Panc1 (cell line): Measurements from ENCODE around the gene ATRNL1. TPM values are rescaled to one million over a fixed set of nuclear protein-coding genes. Genes with fewer than 3 reads are reported as not detected.

Experiments used
- ATAC-seq: fragments of 200-7000 bp; cut with Tn5 transposase; 2 replicates; pipeline ENCODE4 v1.9.1; 2020; ENCODE audit warnings: mild to moderate bottlenecking, moderate library complexity
- BruUV-seq: library from RNA; stranded (reverse); fragments of 400-500 nt; replicated peaks from 2 replicates; lab custom pipeline; 2021; lab: Mats Ljungman, UMichigan
- CTCF ChIA-PET: fragments of 300-600 bp; sonication (Branson Sonifier 250); formaldehyde crosslinking; loops from one replicate; lab custom pipeline; 2022; ENCODE audit warnings: antibody characterized with exemption; lab: Charles Lee
- POLR2A ChIA-PET: fragments of 300-600 bp; sonication (Branson Sonifier 250); formaldehyde crosslinking; loops from one replicate; lab custom pipeline; 2022; ENCODE audit warnings: antibody characterized with exemption; lab: Charles Lee
- DNase-seq: peaks from one replicate; pipeline ENCODE4 v3.0.0-alpha.2; 2010; ENCODE audit warnings: low read depth, low spot score
- H3K27ac ChIP-seq: 2 replicates; pipeline ENCODE4 v1.5.1; 2011; ENCODE audit warnings: mild to moderate bottlenecking, low read length, inconsistent platforms
- H3K27me3 ChIP-seq: fragments of 200-500 bp; sonication (Bioruptor generic); 2 replicates; pipeline ENCODE4 v1.6.0; 2014; ENCODE audit warnings: low read length, inconsistent platforms; ENCODE audit not compliant: control insufficient read depth, insufficient read depth
- H3K36me3 ChIP-seq: fragments of 200-500 bp; sonication (Bioruptor generic); 2 replicates; pipeline ENCODE4 v1.5.1; 2014; ENCODE audit warnings: inconsistent platforms, mild to moderate bottlenecking, low read length, moderate library complexity; ENCODE audit not compliant: control insufficient read depth, insufficient read depth
- H3K4me1 ChIP-seq: 2 replicates; pipeline ENCODE4 v1.5.1; 2011; ENCODE audit warnings: inconsistent platforms, mild to moderate bottlenecking, low read length, moderate library complexity; ENCODE audit not compliant: control insufficient read depth, insufficient read depth
- H3K4me3 ChIP-seq, 2 experiments: 2 replicates each; pipeline ENCODE4 v1.5.1; 2011 to 2012; ENCODE audit warnings: low read depth in 2 of 2, low read length in 2 of 2, mild to moderate bottlenecking in 2 of 2, inconsistent platforms in 1 of 2, moderate library complexity in 1 of 2
- H3K9me3 ChIP-seq: fragments of 200-500 bp; sonication (Bioruptor generic); 2 replicates; pipeline ENCODE4 v1.5.1; 2014; ENCODE audit warnings: low read depth, mild to moderate bottlenecking, inconsistent platforms, low read length, moderate library complexity; ENCODE audit not compliant: control insufficient read depth, insufficient read depth
- POLR2AphosphoS5 ChIP-seq: IDR thresholded peaks from 2 replicates; pipeline ENCODE4 v1.6.1; 2012; ENCODE audit warnings: mild to moderate bottlenecking, low read depth, low read length, moderate library complexity
- SIN3A ChIP-seq: IDR thresholded peaks from 2 replicates; pipeline ENCODE4 v1.6.1; 2012; ENCODE audit warnings: low read depth, mild to moderate bottlenecking, low read length, moderate library complexity, borderline replicate concordance; ENCODE audit not compliant: insufficient read depth
- TCF7L2 ChIP-seq: IDR thresholded peaks from 2 replicates; pipeline ENCODE4 v1.6.1; 2011; ENCODE audit warnings: mild to moderate bottlenecking, low read depth, low read length, inconsistent platforms
- in situ Hi-C: cut with HindIII; loops from 2 replicates; pipeline ENCODE4 v1.10.0; 2016; ENCODE audit warnings: low sequenced_read_pairs, low pct_unique_long_range_greater_than_20kb
- intact Hi-C: fragments of 100-400 bp; cut with micrococcal nuclease; formaldehyde crosslinking; loops from one replicate; pipeline ENCODE4 v1.10.0; 2022; ENCODE audit not compliant: unreplicated experiment
- total RNA-seq: library from RNA; stranded (reverse); gene quantifications from one replicate; pipeline ENCODE4 v1.2.1, GENCODE V29; 2021; ENCODE audit not compliant: unreplicated experiment
- TF ChIP-seq, protein P1 (sequence below), 2 experiments: IDR thresholded peaks; 2 replicates each; pipeline ENCODE4 v1.6.1; 2011 to 2012; ENCODE audit warnings: low read depth in 2 of 2, control low read depth in 1 of 2, low read length in 1 of 2, mild to moderate bottlenecking in 1 of 2, moderate library complexity in 1 of 2; ENCODE audit not compliant: insufficient read depth in 1 of 2
- TF ChIP-seq, protein P2 (sequence below): fragments of 450-650 bp; IDR thresholded peaks from 2 replicates; pipeline ENCODE4 v1.5.1; 2017; ENCODE audit warnings: mild to moderate bottlenecking

Gene ATRNL1
- total RNA-seq, 1 experiment from 2014 or later = 17.1 TPM

DNA sequence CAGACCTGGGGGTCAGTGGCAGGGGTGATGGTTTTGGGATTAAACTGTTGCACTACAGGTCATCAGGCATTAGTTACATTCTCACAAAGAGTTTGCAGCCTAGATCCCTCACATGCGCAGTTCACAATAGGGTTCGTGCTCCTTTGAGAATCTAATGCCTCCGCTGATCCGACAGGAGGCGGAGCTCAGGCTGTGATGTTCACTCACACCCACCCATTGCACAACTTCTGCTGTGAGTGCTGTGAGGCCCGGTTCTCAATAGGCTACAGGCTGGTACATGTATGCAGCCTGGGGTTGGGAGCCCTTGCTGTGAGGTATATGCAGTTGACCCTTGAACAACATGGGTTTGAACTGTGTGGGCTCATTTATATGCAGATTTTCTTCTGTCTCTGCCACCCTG lies 763.4 kb downstream of the ATRNL1 start:
- ChIA-PET POLR2A (no interaction called here), CTCF (no interaction called here)
- Histone ChIP-seq H3K9me3 (no peaks in the 10 kb centered on the region), H3K4me3 (no peak overlapping the region), H3K27ac (no peak overlapping the region), H3K27me3 (no peaks in the 10 kb centered on the region), H3K36me3 (no peaks in the 10 kb centered on the region), H3K4me1 (no peaks in the 10 kb centered on the region)
- DNase-seq (no peak), ATAC-seq (no peak)
- no TSS peak for BruUV-seq
- intact Hi-C loops (no loop called here), in situ Hi-C loops (no loop called here)
- TF ChIP-seq, protein P1, sequence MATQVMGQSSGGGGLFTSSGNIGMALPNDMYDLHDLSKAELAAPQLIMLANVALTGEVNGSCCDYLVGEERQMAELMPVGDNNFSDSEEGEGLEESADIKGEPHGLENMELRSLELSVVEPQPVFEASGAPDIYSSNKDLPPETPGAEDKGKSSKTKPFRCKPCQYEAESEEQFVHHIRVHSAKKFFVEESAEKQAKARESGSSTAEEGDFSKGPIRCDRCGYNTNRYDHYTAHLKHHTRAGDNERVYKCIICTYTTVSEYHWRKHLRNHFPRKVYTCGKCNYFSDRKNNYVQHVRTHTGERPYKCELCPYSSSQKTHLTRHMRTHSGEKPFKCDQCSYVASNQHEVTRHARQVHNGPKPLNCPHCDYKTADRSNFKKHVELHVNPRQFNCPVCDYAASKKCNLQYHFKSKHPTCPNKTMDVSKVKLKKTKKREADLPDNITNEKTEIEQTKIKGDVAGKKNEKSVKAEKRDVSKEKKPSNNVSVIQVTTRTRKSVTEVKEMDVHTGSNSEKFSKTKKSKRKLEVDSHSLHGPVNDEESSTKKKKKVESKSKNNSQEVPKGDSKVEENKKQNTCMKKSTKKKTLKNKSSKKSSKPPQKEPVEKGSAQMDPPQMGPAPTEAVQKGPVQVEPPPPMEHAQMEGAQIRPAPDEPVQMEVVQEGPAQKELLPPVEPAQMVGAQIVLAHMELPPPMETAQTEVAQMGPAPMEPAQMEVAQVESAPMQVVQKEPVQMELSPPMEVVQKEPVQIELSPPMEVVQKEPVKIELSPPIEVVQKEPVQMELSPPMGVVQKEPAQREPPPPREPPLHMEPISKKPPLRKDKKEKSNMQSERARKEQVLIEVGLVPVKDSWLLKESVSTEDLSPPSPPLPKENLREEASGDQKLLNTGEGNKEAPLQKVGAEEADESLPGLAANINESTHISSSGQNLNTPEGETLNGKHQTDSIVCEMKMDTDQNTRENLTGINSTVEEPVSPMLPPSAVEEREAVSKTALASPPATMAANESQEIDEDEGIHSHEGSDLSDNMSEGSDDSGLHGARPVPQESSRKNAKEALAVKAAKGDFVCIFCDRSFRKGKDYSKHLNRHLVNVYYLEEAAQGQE (IDR thresholded peaks at IDR 0.05; ENCODE audit: insufficient read depth in 1 of 2, low read depth in 2 of 2, low read length in 1 of 2) = no peak
- TF ChIP-seq POLR2AphosphoS5 (no peak), TCF7L2 (no peak), SIN3A (no peak)
- TF ChIP-seq, protein P2, sequence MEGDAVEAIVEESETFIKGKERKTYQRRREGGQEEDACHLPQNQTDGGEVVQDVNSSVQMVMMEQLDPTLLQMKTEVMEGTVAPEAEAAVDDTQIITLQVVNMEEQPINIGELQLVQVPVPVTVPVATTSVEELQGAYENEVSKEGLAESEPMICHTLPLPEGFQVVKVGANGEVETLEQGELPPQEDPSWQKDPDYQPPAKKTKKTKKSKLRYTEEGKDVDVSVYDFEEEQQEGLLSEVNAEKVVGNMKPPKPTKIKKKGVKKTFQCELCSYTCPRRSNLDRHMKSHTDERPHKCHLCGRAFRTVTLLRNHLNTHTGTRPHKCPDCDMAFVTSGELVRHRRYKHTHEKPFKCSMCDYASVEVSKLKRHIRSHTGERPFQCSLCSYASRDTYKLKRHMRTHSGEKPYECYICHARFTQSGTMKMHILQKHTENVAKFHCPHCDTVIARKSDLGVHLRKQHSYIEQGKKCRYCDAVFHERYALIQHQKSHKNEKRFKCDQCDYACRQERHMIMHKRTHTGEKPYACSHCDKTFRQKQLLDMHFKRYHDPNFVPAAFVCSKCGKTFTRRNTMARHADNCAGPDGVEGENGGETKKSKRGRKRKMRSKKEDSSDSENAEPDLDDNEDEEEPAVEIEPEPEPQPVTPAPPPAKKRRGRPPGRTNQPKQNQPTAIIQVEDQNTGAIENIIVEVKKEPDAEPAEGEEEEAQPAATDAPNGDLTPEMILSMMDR = no peak

DNA sequence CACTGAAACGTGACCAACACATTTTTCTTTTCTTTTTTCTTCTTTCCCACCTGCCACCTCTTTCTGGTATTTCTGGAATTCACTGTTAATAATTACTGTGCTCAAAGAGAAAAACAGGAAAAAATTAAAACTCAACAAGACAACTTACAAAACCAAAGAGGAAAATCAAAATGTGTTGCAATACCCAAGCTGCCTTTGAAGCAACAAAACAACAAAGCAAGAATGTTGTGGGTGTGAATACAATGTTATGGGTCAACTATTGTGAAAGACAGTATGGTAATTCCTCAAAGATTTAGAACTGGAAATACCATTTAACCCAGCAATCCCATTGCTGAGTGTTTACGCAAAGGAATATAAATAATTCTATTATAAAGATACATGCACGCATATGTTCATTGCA lies 764.7 kb downstream of the ATRNL1 start:
- intact Hi-C loops = no loop called here
- Histone ChIP-seq H3K36me3 (no peaks in the 10 kb centered on the region), H3K9me3 (no peaks in the 10 kb centered on the region), H3K27ac (no peak overlapping the region), H3K4me1 (no peaks in the 10 kb centered on the region), H3K4me3 (no peak overlapping the region), H3K27me3 (no peaks in the 10 kb centered on the region)
- DNase-seq (no peak), ATAC-seq (no peak)
- no TSS peak for BruUV-seq
- TF ChIP-seq SIN3A (no peak), TCF7L2 (no peak), POLR2AphosphoS5 (no peak)
- TF ChIP-seq, protein P2 = no peak
- TF ChIP-seq, protein P1 (IDR thresholded peaks at IDR 0.05; ENCODE audit: insufficient read depth in 1 of 2, low read depth in 2 of 2, low read length in 1 of 2) = no peak
- in situ Hi-C loops = no loop called here
- ChIA-PET CTCF (no interaction called here), POLR2A (no interaction called here)
